ENCODE measurements around the gene RAPGEF5.

Gene RAPGEF5

GRCh38 chr7:22380333-22380732 is 23.4 kb upstream of the RAPGEF5 start:
- H3K9me3 ChIP-seq (ENCODE audit: severe bottlenecking) = no peaks in the 10 kb centered on the region
- H3K27me3 ChIP-seq (ENCODE audit: insufficient read depth, poor library complexity, severe bottlenecking) = no peaks in the 10 kb centered on the region
- no peak overlapping the region for H3K27ac ChIP-seq (ENCODE audit: poor library complexity, severe bottlenecking)
- DNase-seq (ENCODE audit: low spot score) = no peak
- no peaks in the 10 kb centered on the region for H3K4me1 ChIP-seq (ENCODE audit: insufficient read depth, poor library complexity, severe bottlenecking)
- no peak for ATAC-seq (ENCODE audit: low read depth)
- TF ChIP-seq, protein P1, sequence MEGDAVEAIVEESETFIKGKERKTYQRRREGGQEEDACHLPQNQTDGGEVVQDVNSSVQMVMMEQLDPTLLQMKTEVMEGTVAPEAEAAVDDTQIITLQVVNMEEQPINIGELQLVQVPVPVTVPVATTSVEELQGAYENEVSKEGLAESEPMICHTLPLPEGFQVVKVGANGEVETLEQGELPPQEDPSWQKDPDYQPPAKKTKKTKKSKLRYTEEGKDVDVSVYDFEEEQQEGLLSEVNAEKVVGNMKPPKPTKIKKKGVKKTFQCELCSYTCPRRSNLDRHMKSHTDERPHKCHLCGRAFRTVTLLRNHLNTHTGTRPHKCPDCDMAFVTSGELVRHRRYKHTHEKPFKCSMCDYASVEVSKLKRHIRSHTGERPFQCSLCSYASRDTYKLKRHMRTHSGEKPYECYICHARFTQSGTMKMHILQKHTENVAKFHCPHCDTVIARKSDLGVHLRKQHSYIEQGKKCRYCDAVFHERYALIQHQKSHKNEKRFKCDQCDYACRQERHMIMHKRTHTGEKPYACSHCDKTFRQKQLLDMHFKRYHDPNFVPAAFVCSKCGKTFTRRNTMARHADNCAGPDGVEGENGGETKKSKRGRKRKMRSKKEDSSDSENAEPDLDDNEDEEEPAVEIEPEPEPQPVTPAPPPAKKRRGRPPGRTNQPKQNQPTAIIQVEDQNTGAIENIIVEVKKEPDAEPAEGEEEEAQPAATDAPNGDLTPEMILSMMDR (IDR thresholded peaks at IDR 0.05; ENCODE audit: poor library complexity, severe bottlenecking) = no peak
- no peaks in the 10 kb centered on the region for H3K36me3 ChIP-seq (ENCODE audit: low read depth)
- no peak overlapping the region for H3K4me3 ChIP-seq (ENCODE audit: severe bottlenecking)

- Histone ChIP-seq H3K4me1 (ENCODE audit: insufficient read depth, poor library complexity, severe bottlenecking) (no peaks in the 10 kb centered on the region), H3K36me3 (ENCODE audit: low read depth) (no peaks in the 10 kb centered on the region), H3K27ac (ENCODE audit: poor library complexity, severe bottlenecking) (no peak overlapping the region), H3K4me3 (ENCODE audit: severe bottlenecking) (no peak overlapping the region), H3K9me3 (ENCODE audit: severe bottlenecking) (no peaks in the 10 kb centered on the region), H3K27me3 (ENCODE audit: insufficient read depth, poor library complexity, severe bottlenecking) (no peaks in the 10 kb centered on the region)
- no peak for DNase-seq (ENCODE audit: low spot score)
- TF ChIP-seq, protein P1 (IDR thresholded peaks at IDR 0.05; ENCODE audit: poor library complexity, severe bottlenecking) = no peak
- ATAC-seq (ENCODE audit: low read depth) = no peak
Observed at GRCh38 chr7:22378199-22378980, 21.4 kb upstream of the RAPGEF5 start.

DNA sequence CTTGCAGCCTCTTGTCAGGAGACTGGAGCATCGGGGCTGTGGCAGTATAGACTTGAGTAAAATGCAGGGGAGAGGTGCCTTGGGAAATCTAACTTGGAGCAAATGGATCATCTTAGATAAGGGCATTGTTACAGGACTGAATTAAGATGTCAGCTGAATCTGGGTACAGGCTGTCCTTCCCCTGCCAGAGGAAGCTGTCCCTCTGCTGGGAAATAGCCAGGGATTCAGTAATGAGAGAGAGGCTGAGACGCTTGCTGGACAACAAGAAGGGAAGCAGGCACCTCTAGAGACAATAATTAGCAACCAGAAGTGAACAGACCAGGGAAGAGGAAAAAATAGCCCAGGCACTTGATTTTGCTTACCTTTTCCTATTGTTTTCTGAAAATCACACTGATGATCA is 20.7 kb upstream of the RAPGEF5 start:
- Histone ChIP-seq H3K27me3 (ENCODE audit: insufficient read depth, poor library complexity, severe bottlenecking) (no peaks in the 10 kb centered on the region), H3K4me3 (ENCODE audit: severe bottlenecking) (no peak overlapping the region), H3K4me1 (ENCODE audit: insufficient read depth, poor library complexity, severe bottlenecking) (no peaks in the 10 kb centered on the region), H3K27ac (ENCODE audit: poor library complexity, severe bottlenecking) (no peak overlapping the region), H3K9me3 (ENCODE audit: severe bottlenecking) (no peaks in the 10 kb centered on the region), H3K36me3 (ENCODE audit: low read depth) (no peaks in the 10 kb centered on the region)
- TF ChIP-seq, protein P1 (IDR thresholded peaks at IDR 0.05; ENCODE audit: poor library complexity, severe bottlenecking) = no peak
- DNase-seq (ENCODE audit: low spot score) = no peak
- ATAC-seq (ENCODE audit: low read depth) = no peak

- H3K36me3 ChIP-seq (ENCODE audit: low read depth) = no peaks in the 10 kb centered on the region
- ATAC-seq (ENCODE audit: low read depth) (no peak; the same call in 2 of the 3 replicates), DNase-seq (ENCODE audit: low spot score) (no peak)
- no peaks in the 10 kb centered on the region for H3K9me3 ChIP-seq (ENCODE audit: severe bottlenecking)
- no peak overlapping the region for H3K27ac ChIP-seq (ENCODE audit: poor library complexity, severe bottlenecking)
- TF ChIP-seq, protein P1 (IDR thresholded peaks at IDR 0.05; ENCODE audit: poor library complexity, severe bottlenecking) = no peak
- no peak overlapping the region for H3K4me3 ChIP-seq (ENCODE audit: severe bottlenecking)
- no peaks in the 10 kb centered on the region for H3K27me3 ChIP-seq (ENCODE audit: insufficient read depth, poor library complexity, severe bottlenecking)
- no peaks in the 10 kb centered on the region for H3K4me1 ChIP-seq (ENCODE audit: insufficient read depth, poor library complexity, severe bottlenecking)
Observed at GRCh38 chr7:22375359-22376048, 18.6 kb upstream of the RAPGEF5 start.

DNA sequence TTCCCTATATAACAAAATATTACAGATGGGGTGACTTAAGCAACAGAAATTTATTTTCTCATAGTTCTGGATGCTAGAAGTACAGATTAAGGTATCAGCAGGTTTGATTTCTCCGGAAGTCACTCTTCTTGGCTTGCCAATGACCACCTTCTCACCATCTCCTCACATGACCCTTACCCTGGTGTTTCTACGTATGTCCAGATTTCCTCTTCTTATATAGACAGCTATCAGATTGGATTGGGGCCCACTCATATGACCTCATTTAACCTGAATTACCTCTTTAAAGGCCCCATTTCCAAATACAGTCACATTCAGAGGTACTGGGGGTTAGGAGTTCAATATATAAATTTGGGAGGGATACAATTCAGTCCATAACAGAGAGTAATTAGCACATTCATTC is 17.0 kb upstream of the RAPGEF5 start:
- no peak for ATAC-seq (ENCODE audit: low read depth)
- H3K9me3 ChIP-seq (ENCODE audit: severe bottlenecking) = no peaks in the 10 kb centered on the region
- H3K27ac ChIP-seq (ENCODE audit: poor library complexity, severe bottlenecking) = no peak overlapping the region
- H3K4me3 ChIP-seq (ENCODE audit: severe bottlenecking) = no peak overlapping the region
- DNase-seq (ENCODE audit: low spot score) = no peak
- no peaks in the 10 kb centered on the region for H3K36me3 ChIP-seq (ENCODE audit: low read depth)
- TF ChIP-seq, protein P1 (IDR thresholded peaks at IDR 0.05; ENCODE audit: poor library complexity, severe bottlenecking) = no peak
- H3K4me1 ChIP-seq (ENCODE audit: insufficient read depth, poor library complexity, severe bottlenecking) = no peaks in the 10 kb centered on the region
- H3K27me3 ChIP-seq (ENCODE audit: insufficient read depth, poor library complexity, severe bottlenecking) = no peaks in the 10 kb centered on the region

Measured in RWPE2 (cell line).